ENCODE results near the gene ZGLP1. TPM values are rescaled to one million over a fixed set of nuclear protein-coding genes. Genes with fewer than 3 reads are reported as not detected.

ZGLP1 gene
- 1.0 TPM for polyA plus RNA-seq (2013, experiment 1 of 2)
- polyA plus RNA-seq (2013, experiment 2 of 2): 1.2 TPM

- whole genome bisulfite sequencing: 96% methylated on average over 23 of the region's 24 CpGs
- Histone ChIP-seq H2AFZ (ENCODE audit: low read depth, low read length) (no peak within 1 kb of the TSS), H4K91ac (ENCODE audit: low read length) (no peak within 1 kb of the TSS), H3K79me1 (replicated peaks; ENCODE audit: low read length, poor library complexity, severe bottlenecking) (peaks cover 9% of the 10 kb centered on the region), H3K36me3 (ENCODE audit: control insufficient read depth in 1 of 2, insufficient read depth in 2 of 2, low read depth in 1 of 2, low read length in 2 of 2) (peaks cover 16 to 38% of the 10 kb centered on the region in 2 experiments), H3K18ac (ENCODE audit: low read depth in 1 of 2, low read length in 2 of 2) (no peak within 1 kb of the TSS), H2BK5ac (ENCODE audit: low read depth, low read length, poor library complexity, severe bottlenecking) (no peak within 1 kb of the TSS), H3K4me3 (ENCODE audit: insufficient read depth in 1 of 2, low read depth in 1 of 2, low read length in 2 of 2) (no peak within 1 kb of the TSS), H4K8ac (ENCODE audit: low read length) (no peak within 1 kb of the TSS), H2BK120ac (ENCODE audit: low read depth, low read length) (no peak within 1 kb of the TSS), H3K9me3 (ENCODE audit: control insufficient read depth, low read length) (no peaks in the 10 kb centered on the region), H3K27me3 (ENCODE audit: control insufficient read depth in 1 of 2, insufficient read depth in 1 of 2, low read length in 2 of 2) (no peaks in the 10 kb centered on the region), H2AK5ac (ENCODE audit: low read length, severe bottlenecking) (no peak within 1 kb of the TSS), H3K27ac (ENCODE audit: low read length, poor library complexity, severe bottlenecking) (no peak within 1 kb of the TSS), H3K4me2 (ENCODE audit: low read length, poor library complexity, severe bottlenecking) (no peak within 1 kb of the TSS), H2BK15ac (ENCODE audit: low read depth, poor library complexity, severe bottlenecking) (no peak within 1 kb of the TSS), H2BK12ac (ENCODE audit: low read length in 2 of 2) (no peak within 1 kb of the TSS), H3K14ac (ENCODE audit: low read length in 2 of 2) (no peak within 1 kb of the TSS), H3K4me1 (ENCODE audit: control insufficient read depth, insufficient read depth, low read depth, low read length) (peaks cover 4% of the 10 kb centered on the region), H3K9ac (ENCODE audit: low read length) (no peak within 1 kb of the TSS), H3K23ac (ENCODE audit: low read length in 2 of 2) (no peak within 1 kb of the TSS), H3K4ac (ENCODE audit: low read depth in 1 of 2, low read length in 2 of 2) (no peak within 1 kb of the TSS)
- DNase-seq: no peak
Observed at GRCh38 chr19:10309423-10309822, at the start of gene ZGLP1. TSS of gene ZGLP1 (minus strand) at chr19:10309815.

GRCh38 chr19:10356431-10356830, 46.8 kb upstream of the ZGLP1 start:
- no peak overlapping the region for H2BK5ac ChIP-seq (ENCODE audit: low read depth, low read length, poor library complexity, severe bottlenecking)
- H3K27ac ChIP-seq (ENCODE audit: low read length, poor library complexity, severe bottlenecking): no peak overlapping the region
- no peak overlapping the region for H3K14ac ChIP-seq (ENCODE audit: low read length in 2 of 2)
- WGBS: 96% methylated on average over 12 of the region's 12 CpGs
- no peak overlapping the region for H3K4ac ChIP-seq (ENCODE audit: low read depth in 1 of 2, low read length in 2 of 2)
- no peak overlapping the region for H3K9ac ChIP-seq (ENCODE audit: low read length)
- no peak overlapping the region for H3K4me2 ChIP-seq (ENCODE audit: low read length, poor library complexity, severe bottlenecking)
- H3K9me3 ChIP-seq (ENCODE audit: control insufficient read depth, low read length): no peaks in the 10 kb centered on the region
- H3K4me3 ChIP-seq (ENCODE audit: insufficient read depth in 1 of 2, low read depth in 1 of 2, low read length in 2 of 2): no peak overlapping the region
- H4K8ac ChIP-seq (ENCODE audit: low read length): no peak overlapping the region
- no peak overlapping the region for H4K91ac ChIP-seq (ENCODE audit: low read length)
- H3K23ac ChIP-seq (ENCODE audit: low read length in 2 of 2): no peak overlapping the region
- H2AK5ac ChIP-seq (ENCODE audit: low read length, severe bottlenecking): no peak overlapping the region
- no peak overlapping the region for H2BK120ac ChIP-seq (ENCODE audit: low read depth, low read length)
- H2BK15ac ChIP-seq (ENCODE audit: low read depth, poor library complexity, severe bottlenecking): peak overlapping the region; percentile 41
- H3K79me1 ChIP-seq (replicated peaks; ENCODE audit: low read length, poor library complexity, severe bottlenecking): peaks cover 11% of the 10 kb centered on the region
- no peaks in the 10 kb centered on the region for H3K27me3 ChIP-seq (ENCODE audit: control insufficient read depth in 1 of 2, insufficient read depth in 1 of 2, low read length in 2 of 2)
- H2AFZ ChIP-seq (ENCODE audit: low read depth, low read length): no peak overlapping the region
- peaks cover 8% of the 10 kb centered on the region for H3K4me1 ChIP-seq (ENCODE audit: control insufficient read depth, insufficient read depth, low read depth, low read length)
- no peak overlapping the region for H3K18ac ChIP-seq (ENCODE audit: low read depth in 1 of 2, low read length in 2 of 2)
- H2BK12ac ChIP-seq (ENCODE audit: low read length in 2 of 2): no peak overlapping the region
- H3K36me3 ChIP-seq (ENCODE audit: control insufficient read depth in 1 of 2, insufficient read depth in 2 of 2, low read depth in 1 of 2, low read length in 2 of 2): peaks cover 59 to 77% of the 10 kb centered on the region in 2 experiments
- DNase-seq: no peak

- Histone ChIP-seq H2BK12ac (ENCODE audit: low read length in 2 of 2) (no peak overlapping the region), H3K4me1 (ENCODE audit: control insufficient read depth, insufficient read depth, low read depth, low read length) (peaks cover 8% of the 10 kb centered on the region), H3K4ac (ENCODE audit: low read depth in 1 of 2, low read length in 2 of 2) (no peak overlapping the region), H3K36me3 (ENCODE audit: control insufficient read depth in 1 of 2, insufficient read depth in 2 of 2, low read depth in 1 of 2, low read length in 2 of 2) (peaks cover 60 to 71% of the 10 kb centered on the region in 2 experiments), H3K9ac (ENCODE audit: low read length) (no peak overlapping the region), H3K79me1 (replicated peaks; ENCODE audit: low read length, poor library complexity, severe bottlenecking) (peaks cover 9% of the 10 kb centered on the region), H2AK5ac (ENCODE audit: low read length, severe bottlenecking) (no peak overlapping the region), H3K14ac (ENCODE audit: low read length in 2 of 2) (no peak overlapping the region), H2BK120ac (ENCODE audit: low read depth, low read length) (no peak overlapping the region), H3K23ac (ENCODE audit: low read length in 2 of 2) (no peak overlapping the region), H3K9me3 (ENCODE audit: control insufficient read depth, low read length) (no peaks in the 10 kb centered on the region), H2BK15ac (ENCODE audit: low read depth, poor library complexity, severe bottlenecking) (peak overlapping the region; percentile 2), H3K27me3 (ENCODE audit: control insufficient read depth in 1 of 2, insufficient read depth in 1 of 2, low read length in 2 of 2) (no peaks in the 10 kb centered on the region), H3K27ac (ENCODE audit: low read length, poor library complexity, severe bottlenecking) (no peak overlapping the region), H2BK5ac (ENCODE audit: low read depth, low read length, poor library complexity, severe bottlenecking) (no peak overlapping the region), H3K18ac (ENCODE audit: low read depth in 1 of 2, low read length in 2 of 2) (no peak overlapping the region), H4K8ac (ENCODE audit: low read length) (peak overlapping the region; percentile 47), H3K4me3 (ENCODE audit: insufficient read depth in 1 of 2, low read depth in 1 of 2, low read length in 2 of 2) (no peak overlapping the region), H4K91ac (ENCODE audit: low read length) (peak overlapping the region; percentile 35), H2AFZ (ENCODE audit: low read depth, low read length) (no peak overlapping the region), H3K4me2 (ENCODE audit: low read length, poor library complexity, severe bottlenecking) (no peak overlapping the region)
- DNase-seq: peak; percentile 42
- 69% methylated on average over 32 of the region's 32 CpGs for WGBS
Observed at GRCh38 chr19:10353793-10354391, 44.3 kb upstream of the ZGLP1 start.

GRCh38 chr19:10352764-10353671, 43.4 kb upstream of the ZGLP1 start:
- Histone ChIP-seq H3K27ac (ENCODE audit: low read length, poor library complexity, severe bottlenecking) (no peak overlapping the region), H2BK5ac (ENCODE audit: low read depth, low read length, poor library complexity, severe bottlenecking) (no peak overlapping the region), H3K4me2 (ENCODE audit: low read length, poor library complexity, severe bottlenecking) (no peak overlapping the region), H2BK12ac (ENCODE audit: low read length in 2 of 2) (peak overlapping the region in 1 of 2 experiments; percentile 37), H3K18ac (ENCODE audit: low read depth in 1 of 2, low read length in 2 of 2) (peak overlapping the region in 1 of 2 experiments; percentile 65), H3K14ac (ENCODE audit: low read length in 2 of 2) (peak overlapping the region in 1 of 2 experiments; percentile 82), H3K4ac (ENCODE audit: low read depth in 1 of 2, low read length in 2 of 2) (peak overlapping the region in 1 of 2 experiments; percentile 80), H3K27me3 (ENCODE audit: control insufficient read depth in 1 of 2, insufficient read depth in 1 of 2, low read length in 2 of 2) (no peaks in the 10 kb centered on the region), H2BK15ac (ENCODE audit: low read depth, poor library complexity, severe bottlenecking) (no peak overlapping the region), H4K91ac (ENCODE audit: low read length) (peak overlapping the region; percentile 80), H3K9me3 (ENCODE audit: control insufficient read depth, low read length) (no peaks in the 10 kb centered on the region), H3K9ac (ENCODE audit: low read length) (no peak overlapping the region), H3K36me3 (ENCODE audit: control insufficient read depth in 1 of 2, insufficient read depth in 2 of 2, low read depth in 1 of 2, low read length in 2 of 2) (peaks cover 55 to 66% of the 10 kb centered on the region in 2 experiments), H3K23ac (ENCODE audit: low read length in 2 of 2) (no peak overlapping the region), H2BK120ac (ENCODE audit: low read depth, low read length) (peak overlapping the region; percentile 4), H4K8ac (ENCODE audit: low read length) (peak overlapping the region; percentile 70), H3K4me3 (ENCODE audit: insufficient read depth in 1 of 2, low read depth in 1 of 2, low read length in 2 of 2) (no peak overlapping the region), H2AFZ (ENCODE audit: low read depth, low read length) (no peak overlapping the region), H3K79me1 (replicated peaks; ENCODE audit: low read length, poor library complexity, severe bottlenecking) (peaks cover 9% of the 10 kb centered on the region), H2AK5ac (ENCODE audit: low read length, severe bottlenecking) (no peak overlapping the region), H3K4me1 (ENCODE audit: control insufficient read depth, insufficient read depth, low read depth, low read length) (peaks cover 8% of the 10 kb centered on the region)
- DNase-seq: peak; percentile 35
- 58% methylated on average over 63 of the region's 63 CpGs for WGBS

Measured in mesenchymal stem cell (in vitro differentiated cells and primary cell).